ENCODE results near the gene DUSP10.

Gene DUSP10

DNA sequence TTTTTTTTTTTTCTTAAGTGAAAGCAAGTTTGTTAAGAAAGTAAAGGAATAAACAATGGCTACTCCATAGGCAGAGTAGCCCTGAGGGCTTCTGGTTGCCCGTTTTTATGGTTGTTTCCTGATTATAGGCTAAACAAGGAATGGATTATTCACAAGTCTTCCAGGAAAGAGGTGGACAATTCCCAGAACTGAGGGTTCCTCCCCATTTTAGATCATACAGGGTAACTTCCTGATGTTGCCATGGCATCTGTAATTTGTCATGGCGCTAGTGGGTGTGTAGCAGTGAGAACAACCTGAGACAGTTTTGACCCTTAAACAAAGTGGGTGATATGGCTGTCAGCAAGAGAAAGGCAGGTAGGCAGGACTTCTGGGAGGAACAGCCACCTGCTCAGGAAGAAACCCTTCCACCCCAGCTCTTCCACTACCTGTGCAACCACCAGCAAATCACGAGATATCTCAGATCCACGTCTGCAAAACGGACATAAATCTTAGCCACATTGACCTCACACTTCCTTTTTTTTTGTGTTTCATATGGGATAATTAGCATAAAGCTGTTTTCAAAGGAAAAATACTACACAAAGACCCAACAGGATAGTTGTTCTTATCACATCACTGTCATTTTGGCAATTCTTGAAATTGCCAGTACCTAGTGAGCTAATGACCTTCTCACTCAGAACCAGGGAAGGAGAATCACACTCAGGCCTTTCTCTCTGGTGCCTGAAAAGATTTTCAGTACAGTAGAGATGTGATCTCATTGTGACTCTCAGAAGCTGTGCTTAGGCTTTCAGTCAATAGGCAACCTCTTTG, 34.8 kb upstream of the DUSP10 start:
- no peak for TF ChIP-seq POLR2A (IDR thresholded peaks at IDR 0.05; ENCODE audit: low read depth, low read length)
- FAIRE-seq (no peak), DNase-seq (ENCODE audit: insufficient read length, low spot score) (no peak)

DNA sequence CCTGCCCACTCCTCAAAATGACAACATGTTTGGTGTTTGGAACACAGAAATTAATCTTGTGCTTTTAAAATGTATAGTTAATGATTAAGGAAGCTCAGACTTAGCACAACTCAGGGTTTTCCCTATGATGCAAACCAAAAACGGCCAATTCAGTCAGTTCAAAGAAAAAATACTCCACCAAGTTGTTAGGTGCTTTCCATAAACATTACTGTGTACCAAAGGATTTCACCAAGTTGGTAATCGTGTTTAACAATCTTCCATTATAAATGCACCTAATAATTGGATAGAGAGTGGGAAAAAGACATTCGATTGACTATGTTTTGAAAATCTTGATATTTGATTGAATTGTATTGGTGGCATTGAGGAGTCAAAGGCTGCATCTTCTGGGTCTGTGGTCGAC, 33.3 kb upstream of the DUSP10 start:
- DNase-seq (ENCODE audit: insufficient read length, low spot score) (no peak), FAIRE-seq (no peak)
- no peak for TF ChIP-seq POLR2A (IDR thresholded peaks at IDR 0.05; ENCODE audit: low read depth, low read length)

DNA sequence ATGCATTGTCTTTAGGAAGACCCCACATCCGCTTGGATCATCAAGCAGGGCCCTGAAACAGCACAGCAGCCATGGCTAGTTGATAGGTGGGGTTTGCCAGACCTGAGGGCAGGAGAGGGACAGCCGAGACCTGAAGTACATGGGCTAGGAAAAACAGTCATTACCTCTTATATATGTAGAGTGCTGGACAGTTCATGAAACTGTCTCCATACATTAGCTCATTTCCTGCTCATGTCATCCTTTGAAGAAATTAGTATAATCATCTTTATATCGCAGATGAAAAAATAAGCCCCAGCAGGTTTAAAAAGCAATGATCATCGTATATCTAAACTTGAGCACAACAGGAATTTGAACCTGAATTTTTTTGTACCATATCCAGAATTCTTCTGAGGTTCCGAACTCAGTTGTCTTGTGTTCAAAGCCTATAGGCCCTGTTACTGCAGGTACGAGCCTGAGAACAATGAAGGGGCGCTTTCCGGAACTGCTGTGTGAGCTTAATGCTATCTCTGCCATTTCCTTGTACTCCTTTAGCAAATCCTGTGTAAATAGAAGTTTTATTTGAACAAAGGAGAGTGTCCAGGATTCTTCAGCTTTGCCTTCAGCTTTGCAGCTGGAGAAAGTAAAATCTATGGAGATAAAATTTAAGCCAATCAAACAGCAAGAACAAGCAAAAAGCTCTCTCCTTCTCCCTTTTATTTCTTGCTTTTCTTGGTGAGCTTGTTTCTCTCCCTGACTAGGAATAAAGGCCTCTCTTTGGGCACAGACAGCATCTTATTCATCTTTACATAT, 32.4 kb upstream of the DUSP10 start:
- FAIRE-seq (no peak), DNase-seq (ENCODE audit: insufficient read length, low spot score) (no peak)
- TF ChIP-seq POLR2A (IDR thresholded peaks at IDR 0.05; ENCODE audit: low read depth, low read length), result no peak

DNA sequence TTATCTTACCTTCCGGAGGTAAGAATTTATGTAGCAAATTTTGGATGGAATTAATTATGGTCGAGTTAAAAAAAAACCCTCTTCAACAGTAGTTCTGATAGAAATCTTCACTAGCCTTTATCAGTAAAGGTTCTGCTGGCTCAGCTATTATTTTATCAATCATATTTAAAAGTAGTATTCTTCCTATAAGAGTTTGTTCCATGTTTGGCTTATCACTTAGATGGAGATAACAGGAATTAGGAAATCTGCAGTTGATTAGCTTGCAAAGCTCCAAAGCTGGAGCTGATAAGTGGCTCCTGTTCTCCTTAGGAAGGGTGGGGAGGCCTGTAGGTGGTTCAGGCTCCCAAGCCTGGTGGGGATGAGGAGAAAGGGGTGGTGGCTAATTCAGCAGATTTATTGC, 31.5 kb upstream of the DUSP10 start:
- FAIRE-seq (no peak), DNase-seq (ENCODE audit: insufficient read length, low spot score) (no peak)
- no peak for TF ChIP-seq POLR2A (IDR thresholded peaks at IDR 0.05; ENCODE audit: low read depth, low read length)

DNA sequence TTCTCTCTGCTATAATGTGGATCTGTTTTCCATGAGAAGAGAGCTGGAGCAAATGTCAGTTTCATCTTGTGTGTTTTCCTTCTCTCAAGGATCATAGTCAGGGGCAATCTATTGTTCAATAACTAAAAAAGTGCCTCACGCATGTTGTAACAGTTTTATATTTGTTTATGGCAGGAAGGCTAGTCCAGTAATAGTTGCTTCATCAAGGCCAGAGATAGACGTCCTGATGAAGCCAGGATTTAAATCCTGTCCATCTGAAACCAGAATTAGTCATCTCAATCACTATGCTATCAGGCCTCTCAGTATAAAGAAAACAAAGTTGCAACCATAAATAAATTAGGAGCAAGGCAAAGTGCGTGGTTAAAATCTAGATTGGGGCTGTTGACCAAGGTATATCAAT, 30.2 kb upstream of the DUSP10 start:
- TF ChIP-seq POLR2A (IDR thresholded peaks at IDR 0.05; ENCODE audit: low read depth, low read length), result no peak
- FAIRE-seq (no peak), DNase-seq (ENCODE audit: insufficient read length, low spot score) (no peak)

DNA sequence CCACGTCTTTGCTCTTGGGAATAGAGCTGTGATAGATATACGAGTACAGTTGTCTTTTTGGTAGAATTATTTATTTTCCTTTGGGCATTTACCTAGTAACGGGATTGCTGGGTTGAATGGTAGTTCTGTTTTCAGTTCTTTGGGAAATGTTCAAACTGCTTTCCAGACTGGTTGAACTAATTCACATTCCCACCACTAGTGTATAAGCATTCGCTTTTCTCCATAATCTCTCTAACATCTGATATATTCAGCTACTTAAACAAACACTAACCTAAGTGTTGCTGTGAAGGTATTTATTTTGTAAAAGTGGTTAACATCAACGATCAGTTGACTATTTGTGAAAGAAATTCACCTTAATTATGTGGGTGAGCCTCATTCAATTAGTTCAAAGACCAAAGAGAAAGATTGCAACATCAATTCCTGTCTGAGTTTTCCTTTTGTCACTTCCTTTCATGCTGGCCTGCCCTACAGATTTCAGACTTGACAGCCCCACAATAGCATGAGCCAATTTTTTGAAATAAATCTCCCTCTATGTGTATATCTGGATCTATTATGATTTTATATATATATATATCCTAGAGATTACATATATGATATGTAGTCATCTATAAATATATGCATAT, 26.7 kb upstream of the DUSP10 start:
- DNase-seq (ENCODE audit: insufficient read length, low spot score) (no peak), FAIRE-seq (no peak)
- TF ChIP-seq POLR2A (IDR thresholded peaks at IDR 0.05; ENCODE audit: low read depth, low read length), result no peak

DNA sequence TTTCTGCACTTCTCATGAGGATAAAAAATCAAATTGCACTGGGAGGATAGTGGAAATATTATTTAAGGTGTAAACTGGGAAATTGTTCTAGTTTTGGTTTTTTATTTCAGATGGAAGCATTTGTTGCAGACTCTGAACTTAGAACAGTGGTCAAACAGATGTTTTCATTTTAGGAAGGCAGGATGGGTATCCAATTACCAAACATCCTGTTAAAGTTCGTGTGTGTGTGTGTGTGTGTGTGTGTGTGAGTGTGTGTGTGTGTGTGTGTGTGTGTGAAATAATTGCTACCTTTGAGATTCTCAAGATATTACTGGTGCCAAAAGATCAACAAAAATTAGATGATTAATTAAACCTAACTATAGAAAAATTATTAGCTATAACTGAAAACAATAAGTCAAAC, 24.3 kb upstream of the DUSP10 start:
- DNase-seq (ENCODE audit: insufficient read length, low spot score) (no peak), FAIRE-seq (no peak)
- no peak for TF ChIP-seq POLR2A (IDR thresholded peaks at IDR 0.05; ENCODE audit: low read depth, low read length)

DNA sequence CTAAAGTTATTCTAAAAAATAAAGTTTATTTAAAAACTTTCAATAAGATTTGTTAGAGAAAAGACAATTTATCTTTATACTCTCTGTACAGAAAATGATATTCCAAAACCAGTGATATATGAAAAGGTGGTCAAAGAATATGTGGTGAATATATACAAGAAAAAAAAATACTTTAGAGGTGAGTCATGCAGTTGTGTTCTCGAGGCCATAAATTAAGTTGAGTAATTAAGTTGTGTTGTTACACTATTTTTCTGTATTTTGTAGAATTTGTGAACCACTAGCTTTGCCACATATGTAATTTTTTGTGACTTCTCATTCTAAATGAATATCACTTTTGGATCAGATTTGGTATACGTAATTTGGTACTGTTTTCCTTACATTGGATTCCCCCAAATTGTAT, 23.6 kb upstream of the DUSP10 start:
- no peak for TF ChIP-seq POLR2A (IDR thresholded peaks at IDR 0.05; ENCODE audit: low read depth, low read length)
- DNase-seq (ENCODE audit: insufficient read length, low spot score) (no peak), FAIRE-seq (no peak)

DNA sequence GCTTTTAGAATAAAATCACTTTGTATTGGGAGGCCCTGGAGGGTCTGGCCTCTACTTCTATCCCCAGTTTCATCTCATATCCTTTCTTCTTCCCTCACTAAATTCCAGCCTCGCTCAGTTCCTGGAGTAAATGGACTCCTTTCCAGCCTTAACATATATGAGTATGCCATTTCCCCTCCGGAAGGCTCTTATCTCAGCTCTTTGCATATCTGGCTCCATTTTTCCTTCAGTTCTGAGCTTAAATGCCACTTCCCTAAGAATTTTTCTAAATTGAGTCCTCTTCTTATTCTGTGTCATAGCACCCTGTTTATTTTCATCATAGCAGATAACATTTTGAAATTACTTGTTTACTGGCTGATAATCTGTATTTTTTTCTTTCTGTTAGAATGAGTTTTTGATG, 20.2 kb upstream of the DUSP10 start:
- no peak for TF ChIP-seq POLR2A (IDR thresholded peaks at IDR 0.05; ENCODE audit: low read depth, low read length)
- DNase-seq (ENCODE audit: insufficient read length, low spot score), result no peak
- no peak for FAIRE-seq

DNA sequence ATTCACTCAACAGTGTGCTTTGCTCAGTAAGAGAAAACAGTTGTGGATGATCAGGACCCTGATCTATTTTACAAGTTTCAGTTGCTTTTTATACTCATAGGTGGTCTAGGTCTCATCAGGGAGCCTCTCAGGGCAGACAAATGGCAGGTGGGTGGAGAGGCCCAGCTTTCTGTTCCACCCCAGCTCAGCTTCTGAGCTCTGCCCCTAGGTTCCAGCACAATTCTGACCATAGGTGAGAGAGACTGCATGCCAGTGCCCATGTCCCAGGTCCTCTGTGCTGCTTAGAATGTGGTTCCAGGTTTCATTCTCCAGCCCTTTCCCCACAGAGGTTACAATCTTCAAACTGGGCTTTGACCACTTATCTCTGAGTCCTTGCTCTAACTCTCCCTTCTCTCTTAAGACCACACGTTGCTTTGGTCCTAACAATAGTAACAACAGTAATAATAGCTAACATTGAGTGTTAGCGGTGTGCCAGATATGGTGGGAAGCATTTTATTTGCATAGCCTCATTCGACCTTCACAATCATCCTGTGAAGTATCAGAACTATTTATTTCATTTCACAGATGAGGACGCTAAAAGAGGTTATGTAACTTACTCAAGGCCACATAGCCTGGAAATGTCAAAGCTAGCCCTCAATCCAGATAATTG, 19.6 kb upstream of the DUSP10 start:
- DNase-seq (ENCODE audit: insufficient read length, low spot score) (no peak), FAIRE-seq (no peak)
- no peak for TF ChIP-seq POLR2A (IDR thresholded peaks at IDR 0.05; ENCODE audit: low read depth, low read length)

DNA sequence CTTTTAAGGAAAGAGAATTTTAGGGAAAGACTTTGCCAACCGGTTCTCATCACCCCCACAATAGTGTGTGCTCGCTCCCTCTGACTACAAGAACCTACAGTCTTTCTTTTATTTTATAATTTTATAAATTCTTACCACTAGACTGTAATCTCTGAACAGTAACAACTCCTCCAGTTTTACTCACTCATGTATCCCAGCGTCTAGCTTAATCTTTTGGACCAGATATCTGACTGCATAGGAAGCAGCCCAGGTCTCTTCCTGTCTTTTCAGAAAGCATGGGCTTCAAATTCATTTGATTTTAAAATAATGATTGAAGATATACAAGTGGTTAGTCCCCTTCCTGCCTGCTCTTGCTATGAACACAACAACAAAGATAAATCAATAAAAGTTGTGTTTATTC, 19.0 kb upstream of the DUSP10 start:
- DNase-seq (ENCODE audit: insufficient read length, low spot score) (no peak), FAIRE-seq (no peak)
- no peak for TF ChIP-seq POLR2A (IDR thresholded peaks at IDR 0.05; ENCODE audit: low read depth, low read length)

DNA sequence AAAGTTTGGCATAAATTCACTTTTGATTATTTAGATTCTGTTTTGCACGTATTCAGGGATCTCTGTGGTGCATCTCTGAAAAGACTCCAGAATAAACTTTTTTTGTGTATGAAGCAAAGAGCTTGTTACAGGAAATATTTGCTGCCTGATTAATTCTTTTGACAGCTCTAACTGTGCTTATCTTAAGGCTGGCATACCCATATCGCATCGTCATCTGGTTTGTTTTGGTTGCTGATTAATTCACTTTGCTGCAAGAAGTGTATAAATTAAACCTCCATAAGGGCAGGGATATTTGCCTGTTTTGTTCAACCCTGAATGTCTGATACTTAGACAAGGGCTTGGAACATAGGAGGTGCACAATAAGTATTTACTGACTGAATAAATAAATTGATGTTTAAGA, 17.5 kb upstream of the DUSP10 start:
- DNase-seq (ENCODE audit: insufficient read length, low spot score), result no peak
- no peak for FAIRE-seq
- no peak for TF ChIP-seq POLR2A (IDR thresholded peaks at IDR 0.05; ENCODE audit: low read depth, low read length)

DNA sequence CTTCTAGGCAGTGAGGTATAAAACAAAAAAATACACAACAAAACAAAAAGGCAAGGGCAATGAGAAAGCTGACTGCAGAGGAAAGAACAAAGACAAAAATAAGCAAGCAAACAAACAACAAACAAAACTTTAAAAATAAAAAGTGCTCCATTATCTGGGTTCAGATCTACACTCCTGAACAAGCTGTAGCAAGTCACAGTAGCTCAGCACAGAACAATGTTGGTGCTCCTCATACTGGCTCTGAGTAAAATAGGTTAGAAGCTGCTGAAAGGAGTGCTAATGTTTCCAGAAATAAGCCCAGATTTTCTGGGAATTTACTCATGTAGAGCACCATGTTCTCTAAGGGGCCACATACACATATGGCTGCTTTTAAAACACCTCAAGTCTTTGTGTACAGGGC, 16.6 kb upstream of the DUSP10 start:
- FAIRE-seq (no peak), DNase-seq (ENCODE audit: insufficient read length, low spot score) (no peak)
- no peak for TF ChIP-seq POLR2A (IDR thresholded peaks at IDR 0.05; ENCODE audit: low read depth, low read length)
